CD14-positive monocyte (primary cell): Measurements from ENCODE around the gene KCNN4. TPM values are rescaled to one million over a fixed set of nuclear protein-coding genes. Genes with fewer than 3 reads are reported as not detected.

Source experiments
- DNase-seq, 3 donors: peaks; one replicate each; pipeline ENCODE4 v3.0.0-alpha.2; 2011 to 2022
- H2AFZ ChIP-seq: 2 replicates; pipeline ENCODE4 v1.6.0; 2012; ENCODE audit warnings: mild to moderate bottlenecking, low read depth, low read length, inconsistent platforms; ENCODE audit not compliant: insufficient read depth, poor library complexity, severe bottlenecking
- H3K27ac ChIP-seq, 2 donors: 1 replicate in 1 of 2; 2 replicates in 1 of 2; pipeline ENCODE4 v1.5.1; 2012 to 2013; ENCODE audit warnings: low read length in 2 of 2, control low read depth in 1 of 2, inconsistent platforms in 1 of 2, low read depth in 1 of 2, mild to moderate bottlenecking in 1 of 2
- H3K27me3 ChIP-seq, 2 donors: one replicate each; pipeline versions ENCODE4 v1.6.0 to v1.6.1; 2011 to 2013; ENCODE audit warnings: low read length in 2 of 2; ENCODE audit not compliant: control insufficient read depth in 2 of 2, insufficient read depth in 2 of 2
- H3K36me3 ChIP-seq, 2 donors: replicated peaks in 1 of 2; 1 replicate in 1 of 2; 2 replicates in 1 of 2; pipeline versions ENCODE4 v1.5.1 to v1.6.1; 2012 to 2013; ENCODE audit warnings: low read length in 2 of 2, control low read depth in 1 of 2, inconsistent platforms in 1 of 2, mild to moderate bottlenecking in 1 of 2; ENCODE audit not compliant: insufficient read depth in 2 of 2, control insufficient read depth in 1 of 2
- H3K4me1 ChIP-seq, 2 donors: 1 replicate in 1 of 2; 2 replicates in 1 of 2; pipeline versions ENCODE4 v1.5.1 to v1.6.1; 2012 to 2013; ENCODE audit warnings: low read length in 2 of 2, control low read depth in 1 of 2, inconsistent platforms in 1 of 2, mild to moderate bottlenecking in 1 of 2, moderate library complexity in 1 of 2; ENCODE audit not compliant: insufficient read depth in 2 of 2, control insufficient read depth in 1 of 2
- H3K4me2 ChIP-seq: replicated peaks from 2 replicates; pipeline ENCODE3; 2012; ENCODE audit warnings: low read length, moderate library complexity, mild to moderate bottlenecking; ENCODE audit not compliant: poor library complexity, severe bottlenecking; ENCODE audit errors: extremely low read depth
- H3K4me3 ChIP-seq, 3 experiments: fragments of 200-600 bp in 1 of 3; sonication (generic) in 1 of 3; replicated peaks in 1 of 3; 1 replicate in 2 of 3; 2 replicates in 1 of 3; pipeline ENCODE4 v1.5.1; 2011 to 2013; ENCODE audit warnings: low read length in 3 of 3, mild to moderate bottlenecking in 3 of 3, control low read depth in 2 of 3, low read depth in 2 of 3, inconsistent platforms in 1 of 3, moderate library complexity in 1 of 3
- H3K79me2 ChIP-seq: 2 replicates; pipeline ENCODE4 v1.6.0; 2012; ENCODE audit warnings: mild to moderate bottlenecking, control low read depth, inconsistent platforms, low read length, moderate library complexity; ENCODE audit not compliant: insufficient read depth
- H3K9ac ChIP-seq: 2 replicates; pipeline ENCODE4 v1.6.0; 2017; ENCODE audit warnings: low read length, mild to moderate bottlenecking; ENCODE audit not compliant: insufficient read depth, poor library complexity, severe bottlenecking
- H3K9me3 ChIP-seq, 2 donors: replicated peaks in 1 of 2; 1 replicate in 1 of 2; 2 replicates in 1 of 2; pipeline versions ENCODE4 v1.5.1 to v1.6.1; 2012 to 2013; ENCODE audit warnings: low read length in 2 of 2, control low read depth in 1 of 2; ENCODE audit not compliant: control insufficient read depth in 1 of 2, insufficient read depth in 1 of 2
- H4K20me1 ChIP-seq: 2 replicates; pipeline ENCODE4 v1.6.0; 2012; ENCODE audit warnings: mild to moderate bottlenecking, low read length, control low read depth, moderate library complexity; ENCODE audit not compliant: insufficient read depth
- H3K27ac Mint-ChIP-seq, 7 donors: one replicate each; pipeline ENCODE4 v1.8.0; 2020; ENCODE audit warnings: mild to moderate bottlenecking in 7 of 7, mixed read lengths in 7 of 7, moderate library complexity in 6 of 7, inconsistent platforms in 2 of 7
- H3K27me3 Mint-ChIP-seq, 3 donors: one replicate each; pipeline ENCODE4 v1.8.0; 2021 to 2022; ENCODE audit warnings: low read depth in 3 of 3, mild to moderate bottlenecking in 3 of 3, mixed read lengths in 3 of 3, moderate library complexity in 3 of 3, inconsistent platforms in 1 of 3
- H3K36me3 Mint-ChIP-seq, 2 donors: one replicate each; pipeline ENCODE4 v1.8.0; 2020; ENCODE audit warnings: mixed read lengths in 2 of 2, inconsistent platforms in 1 of 2, mild to moderate bottlenecking in 1 of 2
- H3K4me1 Mint-ChIP-seq: one replicate; pipeline ENCODE4 v1.8.0; 2020; ENCODE audit warnings: mild to moderate bottlenecking, mixed read lengths
- H3K4me3 Mint-ChIP-seq, 2 donors: one replicate each; pipeline ENCODE4 v1.8.0; 2020; ENCODE audit warnings: mild to moderate bottlenecking in 2 of 2, mixed read lengths in 2 of 2, moderate library complexity in 1 of 2
- H3K9me3 Mint-ChIP-seq, 7 donors: one replicate each; pipeline ENCODE4 v1.8.0; 2020 to 2022; ENCODE audit warnings: mixed read lengths in 7 of 7, mild to moderate bottlenecking in 6 of 7, moderate library complexity in 6 of 7, inconsistent platforms in 2 of 7
- WGBS: methylation state at CpG from one replicate; pipeline ENCODE4 v1.1.5; 2013; ENCODE audit warnings: missing lambda C conversion rate; ENCODE audit not compliant: insufficient coverage; 5-methylcytosine and 5-hydroxymethylcytosine counted together
- intact Hi-C, 2 donors: fragments of 100-400 bp; cut with micrococcal nuclease; formaldehyde crosslinking; loops; one replicate each; pipeline versions ENCODE4 v1.15.0 to v1.15.1; 2023
- polyA plus RNA-seq, 3 donors: library from polyadenylated mRNA; depleted of rRNA in 1 of 3; unstranded in 2 of 3; stranded (reverse) in 1 of 3; fragments of 300-500 nt in 2 of 3; fragments of >200 nt in 1 of 3; fragmentation: Illumina TruSeq in 2 of 3; gene quantifications; 1 replicate in 2 of 3; 2 replicates in 1 of 3; pipeline ENCODE4 v1.2.3, GENCODE V29; 2012 to 2021
- TF ChIP-seq, protein P1 (sequence below): fragments of 200-600 bp; IDR thresholded peaks from one replicate; pipeline ENCODE4 v1.8.0; 2022; ENCODE audit warnings: antibody characterized with exemption, mild to moderate bottlenecking

The KCNN4 gene
- polyA plus RNA-seq, 3 donors: 12.9 to 70.4 (median 17.1) TPM

DNA sequence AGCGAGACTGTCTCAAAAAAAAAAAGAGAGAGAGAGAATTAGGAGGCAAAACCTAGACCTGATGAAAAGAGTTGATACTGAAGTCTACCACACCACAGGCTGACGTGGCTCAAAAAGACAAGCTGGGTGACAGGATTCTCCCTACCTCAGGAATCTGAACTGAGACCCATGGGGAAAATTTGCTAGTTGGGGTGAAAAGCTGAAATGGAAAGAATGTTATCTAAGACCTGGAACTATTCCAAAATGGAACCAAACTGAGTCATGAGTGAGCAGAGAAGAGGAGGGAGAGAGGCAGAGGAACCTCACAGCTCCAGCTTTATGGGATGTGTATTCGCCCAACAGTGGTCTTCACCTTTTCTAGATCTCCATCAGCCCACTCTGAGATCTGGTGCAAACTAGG lies 37.7 kb downstream of the KCNN4 start:
- Histone ChIP-seq H3K4me1 (peaks cover 17 to 20% of the 10 kb centered on the region in 2 donors), H3K36me3 (peaks cover 68 to 86% of the 10 kb centered on the region in 2 donors), H3K4me2 (no peak overlapping the region), H2AFZ (no peak overlapping the region), H4K20me1 (no peaks in the 10 kb centered on the region), H3K9ac (no peak overlapping the region), H3K4me3 (no peak overlapping the region), H3K27me3 (no peaks in the 10 kb centered on the region), H3K79me2 (peaks cover 17% of the 10 kb centered on the region), H3K9me3 (no peaks in the 10 kb centered on the region), H3K27ac (peak overlapping the region in 1 of 2 donors; percentile 23)
- no CpG with 5 or more reads among the region's 3 CpGs for WGBS
- peaks cover 23% of the 10 kb centered on the region for H3K4me1 Mint-ChIP-seq
- H3K27me3 Mint-ChIP-seq: peaks cover 0 to 4% (median 0%) of the 10 kb centered on the region in 3 donors
- H3K4me3 Mint-ChIP-seq: no peak overlapping the region
- TF ChIP-seq, protein P1, sequence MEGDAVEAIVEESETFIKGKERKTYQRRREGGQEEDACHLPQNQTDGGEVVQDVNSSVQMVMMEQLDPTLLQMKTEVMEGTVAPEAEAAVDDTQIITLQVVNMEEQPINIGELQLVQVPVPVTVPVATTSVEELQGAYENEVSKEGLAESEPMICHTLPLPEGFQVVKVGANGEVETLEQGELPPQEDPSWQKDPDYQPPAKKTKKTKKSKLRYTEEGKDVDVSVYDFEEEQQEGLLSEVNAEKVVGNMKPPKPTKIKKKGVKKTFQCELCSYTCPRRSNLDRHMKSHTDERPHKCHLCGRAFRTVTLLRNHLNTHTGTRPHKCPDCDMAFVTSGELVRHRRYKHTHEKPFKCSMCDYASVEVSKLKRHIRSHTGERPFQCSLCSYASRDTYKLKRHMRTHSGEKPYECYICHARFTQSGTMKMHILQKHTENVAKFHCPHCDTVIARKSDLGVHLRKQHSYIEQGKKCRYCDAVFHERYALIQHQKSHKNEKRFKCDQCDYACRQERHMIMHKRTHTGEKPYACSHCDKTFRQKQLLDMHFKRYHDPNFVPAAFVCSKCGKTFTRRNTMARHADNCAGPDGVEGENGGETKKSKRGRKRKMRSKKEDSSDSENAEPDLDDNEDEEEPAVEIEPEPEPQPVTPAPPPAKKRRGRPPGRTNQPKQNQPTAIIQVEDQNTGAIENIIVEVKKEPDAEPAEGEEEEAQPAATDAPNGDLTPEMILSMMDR: no peak
- H3K36me3 Mint-ChIP-seq: peaks cover 76 to 84% of the 10 kb centered on the region in 2 donors
- no peak for DNase-seq
- peaks cover 0 to 4% (median 0%) of the 10 kb centered on the region in 7 donors for H3K9me3 Mint-ChIP-seq
- peak overlapping the region in 3 of 7 donors; percentile 25 to 78 (median 50) for H3K27ac Mint-ChIP-seq
- intact Hi-C loops: no loop called here

DNA sequence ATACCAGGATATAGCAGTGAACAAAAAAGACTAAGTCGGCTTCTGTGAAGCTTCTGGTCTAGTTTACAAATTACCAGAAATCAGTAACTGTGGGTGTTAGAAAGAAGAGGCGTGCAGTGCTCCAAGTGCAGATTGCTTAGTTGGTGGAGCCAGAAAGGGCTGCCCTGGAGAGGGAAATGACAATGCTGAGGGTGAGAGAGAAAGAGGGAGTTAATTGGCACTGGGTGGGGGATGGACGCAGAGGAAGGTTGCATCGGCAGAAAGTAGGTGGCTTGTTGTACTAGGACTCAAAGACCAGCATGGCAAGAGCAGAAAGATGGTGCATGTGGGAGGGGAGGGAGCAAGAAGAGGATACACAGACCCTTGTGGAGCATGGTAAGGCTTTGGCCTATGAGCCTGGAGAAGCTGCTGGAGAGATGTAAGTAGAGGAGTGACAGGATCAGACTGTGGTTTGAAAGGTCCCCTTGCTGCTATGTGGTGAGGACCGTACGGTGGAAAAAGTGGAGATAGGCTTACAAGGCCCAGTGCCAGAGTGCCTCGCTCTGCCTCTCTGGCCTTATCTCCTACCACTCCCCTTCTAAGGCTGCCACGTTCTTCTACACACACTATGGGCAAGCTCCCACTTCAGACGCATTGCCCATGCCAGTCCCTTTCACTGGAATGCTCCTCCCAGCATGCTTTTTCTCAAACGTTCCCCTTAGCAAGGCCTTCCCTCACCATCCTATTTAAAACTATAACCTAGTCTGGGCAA lies 39.5 kb downstream of the KCNN4 start:
- no peak overlapping the region for H3K9ac ChIP-seq
- H4K20me1 ChIP-seq: no peaks in the 10 kb centered on the region
- H3K27me3 ChIP-seq: no peaks in the 10 kb centered on the region
- Mint-ChIP-seq H3K9me3 (peaks cover 0 to 2% (median 0%) of the 10 kb centered on the region in 7 donors), H3K4me3 (no peak overlapping the region), H3K4me1 (peaks cover 23% of the 10 kb centered on the region), H3K36me3 (peaks cover 75 to 84% of the 10 kb centered on the region in 2 donors), H3K27ac (peak overlapping the region in 3 of 7 donors; percentile 19 to 52 (median 41)), H3K27me3 (peaks cover 0 to 3% (median 0%) of the 10 kb centered on the region in 3 donors)
- H3K4me2 ChIP-seq: no peak overlapping the region
- intact Hi-C loops: no loop called here
- peaks cover 14% of the 10 kb centered on the region for H3K79me2 ChIP-seq
- peaks cover 67 to 84% of the 10 kb centered on the region in 2 donors for H3K36me3 ChIP-seq
- WGBS: 94% methylated on average over 8 of the region's 10 CpGs
- no peak overlapping the region for H3K27ac ChIP-seq
- no peak overlapping the region for H2AFZ ChIP-seq
- no peak for DNase-seq
- no peak overlapping the region for H3K4me3 ChIP-seq
- H3K9me3 ChIP-seq: no peaks in the 10 kb centered on the region
- peaks cover 17 to 20% of the 10 kb centered on the region in 2 donors for H3K4me1 ChIP-seq
- TF ChIP-seq, protein P1: no peak
